Activated CD8-positive, alpha-beta memory T cell treated with anti-CD3 and anti-CD28 coated beads for 48 hours (primary cell): ENCODE measurements around the gene SULT1C3.
"Not testable (repeated sequence)": the region's sequence is repeated elsewhere in the genome, so short reads cannot be mapped to it uniquely, and the experiment has no call there.

Experiments
- DNase-seq, 3 experiments: peaks; one replicate each; pipeline ENCODE4 v3.0.0-alpha.2; 2020; ENCODE audit warnings: low read depth in 2 of 3, low spot score in 2 of 3

Gene SULT1C3

GRCh38 chr2:108244667-108245414, 5.1 kb downstream of the SULT1C3 start:
- DNase-seq = no peak

GRCh38 chr2:108253106-108253505, 13.3 kb downstream of the SULT1C3 start:
- DNase-seq = no peak

- DNase-seq = no peak
Observed at GRCh38 chr2:108257757-108258331, 18.1 kb downstream of the SULT1C3 start.

GRCh38 chr2:108260773-108261172, 21.0 kb downstream of the SULT1C3 start:
- DNase-seq = no peak

GRCh38 chr2:108262036-108262435, 22.3 kb downstream of the SULT1C3 start:
- DNase-seq = no peak

- no peak for DNase-seq
Observed at GRCh38 chr2:108263401-108263800, 23.6 kb downstream of the SULT1C3 start.

- DNase-seq = no peak
Observed at GRCh38 chr2:108266218-108266617, 26.4 kb downstream of the SULT1C3 start.

- no peak for DNase-seq
Observed at GRCh38 chr2:108267101-108267500, 27.3 kb downstream of the SULT1C3 start.

- no peak for DNase-seq
Observed at GRCh38 chr2:108268001-108268400, 28.2 kb downstream of the SULT1C3 start.

GRCh38 chr2:108270346-108270745, 30.6 kb downstream of the SULT1C3 start:
- DNase-seq = no peak

GRCh38 chr2:108270768-108271506, 31.2 kb downstream of the SULT1C3 start:
- DNase-seq = no peak

GRCh38 chr2:108271691-108272253, 32.0 kb downstream of the SULT1C3 start:
- DNase-seq = no peak

GRCh38 chr2:108278631-108279030, 38.9 kb downstream of the SULT1C3 start:
- no peak for DNase-seq

GRCh38 chr2:108279468-108279867, 39.7 kb downstream of the SULT1C3 start:
- DNase-seq = no peak

- no peak for DNase-seq
Observed at GRCh38 chr2:108280466-108280865, 40.7 kb downstream of the SULT1C3 start.

- DNase-seq = not testable (repeated sequence)
Observed at GRCh38 chr2:108284566-108284965, 44.8 kb downstream of the SULT1C3 start.

GRCh38 chr2:108285616-108286015, 45.8 kb downstream of the SULT1C3 start:
- no peak for DNase-seq

GRCh38 chr2:108287169-108287568, 47.4 kb downstream of the SULT1C3 start:
- DNase-seq = no peak

- no peak for DNase-seq
Observed at GRCh38 chr2:108288534-108289106, 48.9 kb downstream of the SULT1C3 start, which contains the start of gene SULT1C2. Gene SULT1C2, plus strand, starts transcription at chr2:108288895. Its CDS starts 4,773 bp downstream, at chr2:108293668.

GRCh38 chr2:108293850-108294249, 54.1 kb downstream of the SULT1C3 start:
- DNase-seq = no peak

GRCh38 chr2:108297436-108298141, 57.8 kb downstream of the SULT1C3 start:
- no peak for DNase-seq
